Endometrial microvascular endothelial cells (primary cell): Measurements from ENCODE around the gene MXI1. TPM values are rescaled to one million over a fixed set of nuclear protein-coding genes. Genes with fewer than 3 reads are reported as not detected.
"Not testable (repeated sequence)": the region's sequence is repeated elsewhere in the genome, so short reads cannot be mapped to it uniquely, and the experiment has no call there.

Source experiments
- in situ Hi-C: cut with HindIII; loops from 2 replicates; pipeline ENCODE4 v1.10.0; 2017; ENCODE audit warnings: low sequenced_read_pairs, low pct_unique_long_range_greater_than_20kb; ENCODE audit errors: inconsistent ontology term
- total RNA-seq: library from RNA; depleted of rRNA; stranded (reverse); fragments of >200 nt; gene quantifications from one replicate; pipeline ENCODE4 v1.2.3, GENCODE V29; 2015; ENCODE audit errors: inconsistent ontology term

Gene MXI1
- total RNA-seq, 1 donor from 2014 or later, result 6.3 TPM

GRCh38 chr10:110263164-110263563 lies 55.8 kb downstream of the MXI1 start:
- in situ Hi-C loops, result no loop called here

DNA sequence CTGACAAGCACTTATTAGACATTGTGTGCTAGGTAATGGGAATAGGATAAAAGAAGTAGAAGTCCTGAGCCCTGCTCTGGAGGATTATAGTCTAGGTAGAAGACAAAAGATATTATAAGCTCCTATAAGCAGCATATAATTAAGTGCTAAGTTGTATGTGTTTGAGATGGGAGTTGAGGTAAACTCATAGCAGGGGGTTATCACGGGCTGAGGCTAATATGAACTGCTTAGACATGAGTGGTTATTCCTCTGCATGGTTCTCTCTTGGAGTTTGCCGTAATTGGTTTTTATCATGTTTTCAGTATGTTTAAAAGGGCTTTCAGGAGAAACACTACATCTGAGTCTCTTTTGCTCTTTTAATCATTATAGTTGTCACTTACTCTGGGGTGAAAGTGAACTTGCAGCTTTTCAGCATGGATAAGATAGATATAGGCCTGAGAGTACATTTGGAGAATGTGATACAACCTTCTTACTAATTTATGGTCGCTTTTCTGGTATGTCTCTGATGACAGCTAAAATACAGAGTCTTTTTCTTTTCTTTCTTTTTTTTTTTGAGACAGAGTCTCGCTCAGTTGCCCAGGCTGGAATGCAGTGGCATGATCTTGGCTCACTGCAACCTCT lies 58.3 kb downstream of the MXI1 start:
- in situ Hi-C loops, result no loop called here

DNA sequence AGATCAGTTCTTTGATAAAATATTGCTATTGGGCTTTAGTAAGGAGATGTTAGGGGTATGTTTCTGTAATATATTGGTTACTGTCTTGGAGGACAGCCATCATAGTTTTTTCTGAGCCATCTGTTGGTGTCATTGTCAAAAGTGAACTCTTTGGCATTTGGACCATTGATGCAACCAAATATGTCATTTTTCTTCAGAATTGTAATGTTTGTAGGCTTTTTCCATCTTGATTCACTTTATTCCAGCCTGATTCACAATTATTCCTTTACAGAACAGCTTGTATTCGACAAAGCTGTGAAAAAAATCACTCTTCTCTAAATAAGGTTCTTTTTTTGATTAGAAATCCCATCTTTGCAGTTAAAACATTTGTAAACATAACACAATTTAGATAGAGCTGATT lies 59.9 kb downstream of the MXI1 start:
- in situ Hi-C loops, result no loop called here

- in situ Hi-C loops, result no loop called here
Observed at GRCh38 chr10:110268442-110268841, 61.0 kb downstream of the MXI1 start.

- in situ Hi-C loops, result no loop called here
Observed at GRCh38 chr10:110268971-110269370, 61.6 kb downstream of the MXI1 start.

DNA sequence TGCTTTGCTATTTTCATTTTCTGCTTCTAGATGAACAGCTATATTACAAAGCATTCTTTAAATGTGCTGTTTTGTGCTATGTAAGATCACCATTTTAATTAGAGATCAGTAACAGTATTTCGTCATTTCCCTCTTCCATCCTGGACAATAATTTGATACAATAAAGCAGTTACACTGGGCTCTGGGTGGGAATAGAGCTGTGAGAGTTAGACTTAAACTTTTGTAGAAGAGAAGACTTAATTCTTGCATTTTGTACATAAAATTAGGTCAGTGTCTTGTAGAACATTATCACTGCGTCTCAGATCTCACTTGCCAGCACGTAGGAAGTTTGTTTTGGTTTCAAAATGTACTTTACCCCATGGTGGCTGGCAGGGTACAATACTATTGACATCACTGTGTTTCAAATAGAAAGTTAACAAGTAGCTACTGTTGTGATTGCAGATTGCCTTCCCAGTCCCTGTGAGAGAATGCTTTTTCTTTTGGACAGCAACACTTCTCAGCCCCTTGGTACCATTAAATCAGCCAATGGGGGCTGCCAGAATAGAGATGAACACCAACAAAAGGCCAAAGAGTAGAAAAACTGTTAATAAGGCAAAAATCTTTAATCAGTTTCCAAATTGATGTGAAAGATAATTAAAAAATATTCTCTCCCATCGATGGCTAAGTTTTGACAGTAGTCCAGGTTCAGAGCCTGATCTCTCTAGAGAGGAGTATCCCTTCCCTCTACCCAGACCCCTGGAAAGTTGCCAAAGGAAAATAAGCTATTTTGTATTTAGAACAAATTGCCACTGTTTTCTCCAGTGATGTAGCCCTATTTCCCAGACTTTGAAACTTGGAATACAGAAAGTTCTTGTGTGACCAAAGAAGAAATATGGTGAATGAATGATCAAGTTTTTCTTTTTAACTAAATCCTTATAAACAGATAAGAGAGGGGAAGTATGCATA lies 62.2 kb downstream of the MXI1 start:
- in situ Hi-C loops, result no loop called here

- in situ Hi-C loops, result not testable (repeated sequence)
Observed at GRCh38 chr10:110272995-110273394, 65.6 kb downstream of the MXI1 start.

GRCh38 chr10:110273474-110273873 lies 66.1 kb downstream of the MXI1 start:
- in situ Hi-C loops, result no loop called here

- in situ Hi-C loops, result no loop called here
Observed at GRCh38 chr10:110274072-110274627, 66.7 kb downstream of the MXI1 start.

GRCh38 chr10:110274647-110275046 lies 67.2 kb downstream of the MXI1 start:
- in situ Hi-C loops, result no loop called here

DNA sequence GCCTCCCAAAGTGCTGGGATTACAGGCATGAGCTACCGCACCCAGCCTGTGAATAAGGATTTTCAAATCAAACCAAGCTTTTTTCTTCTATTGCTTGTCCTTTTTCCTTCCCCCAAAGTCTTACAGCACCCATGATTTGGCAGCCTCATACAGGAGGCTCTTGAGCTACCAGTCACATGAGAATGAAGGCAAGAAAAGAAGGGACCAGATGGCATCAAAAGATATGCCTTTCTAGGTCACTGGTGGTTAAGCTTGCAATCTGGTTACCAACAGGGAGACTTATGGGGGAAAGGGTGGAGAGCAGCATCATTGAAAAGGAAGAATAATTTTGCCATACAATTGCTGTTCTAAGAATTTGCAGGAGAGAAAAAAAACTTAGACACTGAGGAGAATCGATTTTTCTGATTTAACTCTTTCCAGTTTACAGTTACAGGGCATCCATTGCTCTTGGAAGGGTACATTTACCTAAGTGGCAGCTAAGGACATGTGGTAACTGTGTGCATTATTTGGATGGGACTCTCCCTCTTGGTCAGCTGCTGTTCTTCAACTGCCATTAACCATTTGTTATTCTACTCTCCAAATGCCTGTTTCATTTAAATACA lies 67.8 kb downstream of the MXI1 start:
- in situ Hi-C loops, result no loop called here

DNA sequence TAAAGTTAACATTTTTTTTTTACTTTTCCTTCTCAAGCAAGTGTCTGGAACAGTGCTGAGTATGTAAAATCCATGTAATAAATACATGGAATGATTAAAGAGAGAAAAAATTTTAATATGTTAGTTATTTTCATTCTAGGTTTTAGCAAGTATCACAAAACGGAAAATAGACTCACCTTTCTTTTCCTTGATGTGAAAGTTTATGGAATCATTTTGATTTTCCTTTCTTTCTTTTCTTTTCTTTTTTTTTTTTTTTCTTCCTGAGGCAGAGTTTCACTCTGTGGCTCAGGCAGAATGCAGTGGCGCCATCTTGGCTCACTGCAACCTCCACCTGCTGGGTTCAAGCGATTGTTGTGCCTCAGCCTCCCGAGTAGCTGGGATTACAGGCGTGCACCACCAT lies 69.2 kb downstream of the MXI1 start:
- in situ Hi-C loops, result no loop called here

DNA sequence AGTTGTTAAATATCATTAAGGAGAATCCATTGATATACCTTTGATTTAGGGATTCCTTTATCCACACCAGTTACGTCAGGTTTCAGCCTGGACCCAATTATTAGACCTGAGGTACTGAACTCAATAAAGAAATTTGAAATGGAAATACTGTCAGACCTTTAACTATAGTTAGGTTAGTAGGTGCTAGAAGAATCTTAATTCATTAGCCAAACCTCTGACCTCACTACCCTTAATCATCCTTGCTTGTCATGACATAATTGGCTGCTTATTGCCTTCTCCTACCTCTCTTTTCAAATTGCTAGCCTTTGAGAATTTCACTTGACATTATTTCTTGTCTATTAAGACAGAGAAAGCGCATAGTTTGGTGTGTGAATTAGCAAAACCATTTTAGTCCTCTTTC lies 70.2 kb downstream of the MXI1 start:
- in situ Hi-C loops, result no loop called here

- in situ Hi-C loops, result no loop called here
Observed at GRCh38 chr10:110278562-110279406, 71.4 kb downstream of the MXI1 start.

GRCh38 chr10:110279407-110279986 lies 72.1 kb downstream of the MXI1 start:
- in situ Hi-C loops, result no loop called here

- in situ Hi-C loops, result no loop called here
Observed at GRCh38 chr10:110284262-110284661, 76.9 kb downstream of the MXI1 start.

- in situ Hi-C loops, result no loop called here
Observed at GRCh38 chr10:110285501-110285900, 78.1 kb downstream of the MXI1 start.

- in situ Hi-C loops, result no loop called here
Observed at GRCh38 chr10:110286841-110287240, 79.4 kb downstream of the MXI1 start.
